Measurements from ENCODE around the gene AQP9. TPM values are rescaled to one million over a fixed set of nuclear protein-coding genes. Genes with fewer than 3 reads are reported as not detected.

AQP9 gene
- polyA plus RNA-seq (2011; rRNA removed) (not detected in 2 replicates), polyA minus RNA-seq (2011; rRNA and poly(A)+ RNA removed) (not detected in 2 replicates)

GRCh38 chr15:58138106-58138505 lies at the start of gene AQP9:
Gene AQP9 (plus strand): TSS chr15:58138381. CDS start chr15:58138566, 185 bp downstream.
- no peak for DNase-seq (ENCODE audit: low read depth, low spot score)
- Histone ChIP-seq H3K4me3 (ENCODE audit: low read depth, low read length) (no peak within 1 kb of the TSS), H3K27ac (ENCODE audit: low read depth, low read length) (no peak within 1 kb of the TSS), H3K9me3 (ENCODE audit: control insufficient read depth, insufficient read depth, low read length) (no peaks in the 10 kb centered on the region), H3K27me3 (ENCODE audit: control insufficient read depth, insufficient read depth, low read length) (no peaks in the 10 kb centered on the region)
- POLR2A ChIA-PET, result no interaction called here
- CTCF ChIA-PET, result no interaction called here
- TF ChIP-seq, protein P1, sequence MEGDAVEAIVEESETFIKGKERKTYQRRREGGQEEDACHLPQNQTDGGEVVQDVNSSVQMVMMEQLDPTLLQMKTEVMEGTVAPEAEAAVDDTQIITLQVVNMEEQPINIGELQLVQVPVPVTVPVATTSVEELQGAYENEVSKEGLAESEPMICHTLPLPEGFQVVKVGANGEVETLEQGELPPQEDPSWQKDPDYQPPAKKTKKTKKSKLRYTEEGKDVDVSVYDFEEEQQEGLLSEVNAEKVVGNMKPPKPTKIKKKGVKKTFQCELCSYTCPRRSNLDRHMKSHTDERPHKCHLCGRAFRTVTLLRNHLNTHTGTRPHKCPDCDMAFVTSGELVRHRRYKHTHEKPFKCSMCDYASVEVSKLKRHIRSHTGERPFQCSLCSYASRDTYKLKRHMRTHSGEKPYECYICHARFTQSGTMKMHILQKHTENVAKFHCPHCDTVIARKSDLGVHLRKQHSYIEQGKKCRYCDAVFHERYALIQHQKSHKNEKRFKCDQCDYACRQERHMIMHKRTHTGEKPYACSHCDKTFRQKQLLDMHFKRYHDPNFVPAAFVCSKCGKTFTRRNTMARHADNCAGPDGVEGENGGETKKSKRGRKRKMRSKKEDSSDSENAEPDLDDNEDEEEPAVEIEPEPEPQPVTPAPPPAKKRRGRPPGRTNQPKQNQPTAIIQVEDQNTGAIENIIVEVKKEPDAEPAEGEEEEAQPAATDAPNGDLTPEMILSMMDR (IDR thresholded peaks at IDR 0.05; ENCODE audit: low read depth, low read length), result no peak

DNA sequence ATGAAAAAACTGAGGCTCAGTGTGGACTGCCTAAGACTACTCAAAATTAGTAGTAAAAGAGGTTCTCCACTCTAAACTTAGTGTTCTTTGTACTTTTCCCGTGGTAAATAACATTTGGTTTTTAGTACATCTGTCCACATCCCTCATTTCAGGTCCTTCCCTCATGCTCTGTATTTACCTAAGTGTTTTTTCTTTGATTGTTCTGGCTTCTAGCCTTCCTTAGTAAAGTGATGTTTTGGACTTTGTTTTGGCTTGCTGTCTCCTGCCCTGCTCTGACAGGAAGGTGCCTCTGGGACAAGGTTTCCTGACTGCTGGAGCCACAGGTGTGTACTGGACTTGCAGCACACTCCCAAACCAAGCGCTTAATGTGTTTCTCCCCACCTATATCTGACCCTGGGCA lies 42.8 kb upstream of the AQP9 start:
- Histone ChIP-seq H3K27ac (ENCODE audit: low read depth, low read length) (no peak overlapping the region), H3K27me3 (ENCODE audit: control insufficient read depth, insufficient read depth, low read length) (no peaks in the 10 kb centered on the region), H3K4me3 (ENCODE audit: low read depth, low read length) (no peak overlapping the region), H3K9me3 (ENCODE audit: control insufficient read depth, insufficient read depth, low read length) (no peaks in the 10 kb centered on the region)
- CTCF ChIA-PET, result no interaction called here
- DNase-seq (ENCODE audit: low read depth, low spot score), result no peak
- TF ChIP-seq, protein P1 (IDR thresholded peaks at IDR 0.05; ENCODE audit: low read depth, low read length), result no peak
- POLR2A ChIA-PET, result no interaction called here

- Histone ChIP-seq H3K4me3 (ENCODE audit: low read depth, low read length) (no peak overlapping the region), H3K9me3 (ENCODE audit: control insufficient read depth, insufficient read depth, low read length) (no peaks in the 10 kb centered on the region), H3K27ac (ENCODE audit: low read depth, low read length) (no peak overlapping the region), H3K27me3 (ENCODE audit: control insufficient read depth, insufficient read depth, low read length) (no peaks in the 10 kb centered on the region)
- TF ChIP-seq, protein P1 (IDR thresholded peaks at IDR 0.05; ENCODE audit: low read depth, low read length), result no peak
- ChIA-PET CTCF (no interaction called here), POLR2A (no interaction called here)
- no peak for DNase-seq (ENCODE audit: low read depth, low spot score)
These were observed 41.6 kb upstream of the AQP9 start for GRCh38 chr15:58096529-58097084.

DNA sequence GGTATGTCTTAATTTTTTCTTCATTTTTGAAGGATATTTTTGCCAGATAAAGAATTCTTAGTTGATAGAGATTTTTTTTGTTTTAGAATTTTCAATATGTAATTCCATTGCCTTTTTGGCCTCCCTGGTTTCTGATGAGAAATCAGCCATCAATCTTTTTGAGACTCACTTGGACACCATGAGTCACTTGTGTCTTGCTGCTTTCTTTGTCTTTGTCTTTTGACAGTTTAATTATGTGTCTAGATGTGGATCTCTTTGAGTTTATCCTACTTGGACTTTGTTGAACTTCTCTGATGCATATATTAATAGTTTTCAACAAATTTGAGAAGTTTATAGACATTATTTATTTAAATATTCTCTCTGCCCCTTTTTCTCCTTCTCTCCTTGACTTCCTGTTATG lies 34.7 kb upstream of the AQP9 start:
- no peak for DNase-seq (ENCODE audit: low read depth, low spot score)
- POLR2A ChIA-PET, result no interaction called here
- CTCF ChIA-PET, result no interaction called here
- Histone ChIP-seq H3K27me3 (ENCODE audit: control insufficient read depth, insufficient read depth, low read length) (no peaks in the 10 kb centered on the region), H3K4me3 (ENCODE audit: low read depth, low read length) (no peak overlapping the region), H3K27ac (ENCODE audit: low read depth, low read length) (no peak overlapping the region), H3K9me3 (ENCODE audit: control insufficient read depth, insufficient read depth, low read length) (no peaks in the 10 kb centered on the region)
- TF ChIP-seq, protein P1 (IDR thresholded peaks at IDR 0.05; ENCODE audit: low read depth, low read length), result no peak

DNA sequence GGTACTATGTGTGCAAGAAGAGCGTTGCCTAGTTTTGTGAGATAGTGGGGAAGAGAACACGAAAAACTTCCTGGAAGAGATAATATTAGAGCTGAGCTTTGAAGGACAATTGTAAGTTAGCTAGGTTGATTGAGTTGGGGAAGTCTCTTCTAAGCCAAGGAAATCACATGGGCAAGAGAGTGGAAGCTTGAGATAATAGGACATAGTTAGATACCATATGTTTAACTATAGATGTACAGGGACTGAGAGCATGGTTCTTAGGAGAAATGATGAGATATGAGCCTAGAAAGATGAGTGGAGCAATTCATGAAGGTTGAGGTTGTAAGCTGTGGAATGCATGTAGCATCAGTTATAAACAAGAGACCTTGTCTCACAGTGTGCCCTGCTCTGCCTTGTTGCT lies 30.1 kb upstream of the AQP9 start:
- no peak overlapping the region for H3K27ac ChIP-seq (ENCODE audit: low read depth, low read length)
- no peak for DNase-seq (ENCODE audit: low read depth, low spot score)
- H3K9me3 ChIP-seq (ENCODE audit: control insufficient read depth, insufficient read depth, low read length), result no peaks in the 10 kb centered on the region
- ChIA-PET POLR2A (no interaction called here), CTCF (interaction anchor here (0.9 kb wide), 1 partner anchor 42 kb away, joined by 4 read pairs; no protein-coding TSS in a partner anchor)
- TF ChIP-seq, protein P1 (IDR thresholded peaks at IDR 0.05; ENCODE audit: low read depth, low read length), result no peak
- H3K27me3 ChIP-seq (ENCODE audit: control insufficient read depth, insufficient read depth, low read length), result no peaks in the 10 kb centered on the region
- no peak overlapping the region for H3K4me3 ChIP-seq (ENCODE audit: low read depth, low read length)

All from AG04450 (cell line).